SK-N-MC (cell line): ENCODE results near the gene KATNB1.
A peak's percentile ranks its signal among the peaks of the same experiment; 100 is the strongest.

Experiments
- DNase-seq: peaks from one replicate; pipeline ENCODE4 v3.0.0-alpha.2; 2011; ENCODE audit warnings: low read depth, low spot score
- H3K27ac ChIP-seq: fragments of 200-600 bp; sonication (generic); 2 replicates; pipeline ENCODE4 v1.5.1; 2016; ENCODE audit warnings: mixed run types
- H3K36me3 ChIP-seq: fragments of 200-600 bp; sonication (generic); 2 replicates; pipeline ENCODE4 v1.6.1; 2017; ENCODE audit warnings: antibody characterized with exemption, low read length, mixed read lengths; ENCODE audit not compliant: insufficient read depth
- H3K4me3 ChIP-seq: fragments of 200-600 bp; sonication (generic); 2 replicates; pipeline ENCODE4 v1.5.1; 2016
- H3K9ac ChIP-seq: fragments of 200-600 bp; sonication (generic); 2 replicates; pipeline ENCODE4 v1.8.0; 2017; ENCODE audit warnings: mixed run types, mixed read lengths; ENCODE audit not compliant: insufficient read length
- H3K9me3 ChIP-seq: fragments of 200-600 bp; sonication (generic); 2 replicates; pipeline ENCODE4 v1.6.1; 2017; ENCODE audit warnings: low read depth, mild to moderate bottlenecking, antibody characterized with exemption, low read length, moderate library complexity, mixed read lengths
- EZH2 ChIP-seq: fragments of 200-600 bp; sonication (generic); IDR thresholded peaks from one replicate; pipeline ENCODE4 v1.6.1; 2017; ENCODE audit warnings: antibody characterized with exemption
- FOXP2 ChIP-seq: optimal IDR thresholded peaks from 2 replicates; pipeline ENCODE3; 2011; ENCODE audit warnings: mild to moderate bottlenecking, moderate library complexity; ENCODE audit not compliant: insufficient read depth; ENCODE audit errors: extremely low read length, control extremely low read depth
- POLR2AphosphoS5 ChIP-seq: IDR thresholded peaks from 2 replicates; pipeline ENCODE4 v1.6.1; 2012; ENCODE audit warnings: mild to moderate bottlenecking, low read depth, low read length, borderline replicate concordance

The KATNB1 gene

GRCh38 chr16:57734308-57734924 lies 1.2 kb upstream of the KATNB1 start:
- TF ChIP-seq POLR2AphosphoS5 (no peak), EZH2 (no peak), FOXP2 (no peak)
- Histone ChIP-seq H3K27ac (peak overlapping the region; percentile 71; the same call in 1 of the 2 replicates), H3K9me3 (no peaks in the 10 kb centered on the region), H3K4me3 (peak overlapping the region; percentile 76), H3K9ac (peak overlapping the region; percentile 70), H3K36me3 (no peaks in the 10 kb centered on the region)
- no peak for DNase-seq

DNA sequence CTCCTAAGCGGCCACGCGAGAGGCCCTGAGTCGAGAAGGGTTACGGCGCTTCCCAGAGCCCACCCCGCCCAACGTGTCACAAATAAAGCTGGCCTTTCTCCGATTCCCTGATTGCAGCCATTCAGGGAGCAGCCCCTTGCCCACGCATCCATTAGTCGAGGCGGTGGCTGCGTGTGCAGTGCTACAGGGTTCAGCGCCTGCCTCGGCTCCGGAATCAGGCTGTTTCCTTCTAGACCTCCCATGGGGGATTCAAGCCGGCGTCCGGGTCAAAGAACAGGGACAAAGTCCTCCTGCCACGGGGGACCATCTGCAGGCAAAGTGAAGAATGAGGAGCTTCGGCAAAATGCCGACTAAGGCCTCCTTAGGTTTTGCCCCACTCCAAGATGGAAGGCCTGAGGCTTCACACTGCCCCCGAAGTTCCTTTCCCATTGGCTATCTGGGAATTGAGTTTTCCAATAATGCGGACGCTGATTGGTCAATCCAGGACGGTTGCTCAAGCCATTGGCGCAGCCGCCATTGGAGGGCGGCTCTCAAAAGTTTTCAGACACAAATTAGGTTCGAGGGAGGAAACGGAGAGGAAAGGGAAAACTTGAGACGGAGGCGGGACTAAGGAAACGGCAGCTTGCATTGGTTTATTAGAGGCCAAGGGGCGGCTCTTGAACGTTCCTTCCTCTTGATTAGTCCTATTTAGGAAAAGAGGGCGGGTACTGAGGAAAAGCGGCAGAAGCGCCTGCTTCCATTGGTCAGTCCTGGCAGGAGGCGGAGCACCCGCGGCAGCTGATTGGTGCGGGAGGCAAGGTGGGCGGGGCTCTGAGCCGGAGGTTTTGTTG lies 430 bp upstream of the KATNB1 start:
- peak; percentile 97 for DNase-seq
- peak overlapping the region; percentile 82 for H3K4me3 ChIP-seq
- peak overlapping the region; percentile 70 for H3K9ac ChIP-seq
- H3K36me3 ChIP-seq = no peaks in the 10 kb centered on the region
- no peaks in the 10 kb centered on the region for H3K9me3 ChIP-seq
- H3K27ac ChIP-seq = peak overlapping the region; percentile 71; the same call in 1 of the 2 replicates
- TF ChIP-seq POLR2AphosphoS5 = peak; percentile 49; the same call in 1 of the 2 replicates
- TF ChIP-seq FOXP2 = no peak
- no peak for TF ChIP-seq EZH2

- H3K4me3 ChIP-seq = peak overlapping the region; percentile 82
- TF ChIP-seq FOXP2 (no peak), EZH2 (no peak), POLR2AphosphoS5 (no peak)
- no peak for DNase-seq
- H3K27ac ChIP-seq = no peak overlapping the region
- no peaks in the 10 kb centered on the region for H3K36me3 ChIP-seq
- no peaks in the 10 kb centered on the region for H3K9me3 ChIP-seq
- peak overlapping the region; percentile 69 for H3K9ac ChIP-seq
Measured at GRCh38 chr16:57736419-57737351, 1.1 kb downstream of the KATNB1 start.

- TF ChIP-seq EZH2 (no peak), POLR2AphosphoS5 (no peak), FOXP2 (no peak)
- Histone ChIP-seq H3K9me3 (no peaks in the 10 kb centered on the region), H3K27ac (no peak overlapping the region), H3K36me3 (no peaks in the 10 kb centered on the region), H3K9ac (no peak overlapping the region), H3K4me3 (no peak overlapping the region)
- DNase-seq = no peak
Measured at GRCh38 chr16:57738844-57739243, 3.3 kb downstream of the KATNB1 start.

GRCh38 chr16:57739756-57740422 lies 4.3 kb downstream of the KATNB1 start:
- Histone ChIP-seq H3K9ac (no peak overlapping the region), H3K27ac (no peak overlapping the region), H3K36me3 (no peaks in the 10 kb centered on the region), H3K4me3 (no peak overlapping the region), H3K9me3 (no peaks in the 10 kb centered on the region)
- no peak for TF ChIP-seq POLR2AphosphoS5
- TF ChIP-seq FOXP2 = no peak
- TF ChIP-seq EZH2 = no peak
- no peak for DNase-seq

DNA sequence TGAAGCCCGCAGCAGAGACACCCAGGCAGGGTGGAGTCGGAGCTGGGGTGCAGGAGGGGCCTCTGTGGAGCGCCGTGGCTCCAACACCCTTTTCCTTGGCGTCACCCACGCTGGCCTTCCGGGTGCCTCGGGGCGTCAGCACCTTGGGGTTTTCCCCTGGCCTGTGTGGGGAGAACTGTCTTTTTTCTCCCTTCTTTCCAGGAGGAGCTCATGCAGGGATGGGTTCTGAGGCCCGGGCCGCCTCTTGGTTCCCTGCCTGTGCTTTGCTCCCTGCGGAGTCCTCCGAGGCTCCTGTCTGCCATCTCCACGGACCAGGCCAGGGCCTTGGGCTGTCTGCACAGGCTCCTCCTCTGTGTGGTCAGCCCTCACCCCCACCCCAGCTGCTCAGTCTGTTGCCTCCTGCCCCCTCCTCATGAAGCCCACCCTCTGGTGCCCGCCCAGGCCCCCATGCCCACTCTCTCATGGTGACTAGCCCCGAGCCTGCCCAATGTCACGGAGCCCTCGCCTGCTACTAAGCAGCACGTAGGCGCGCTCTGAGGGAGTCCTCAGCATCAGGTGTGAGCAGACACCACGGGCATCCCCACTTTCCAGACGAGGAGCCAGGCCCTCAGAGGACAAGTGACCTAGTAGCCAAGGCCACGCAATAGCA lies 5.0 kb downstream of the KATNB1 start:
- TF ChIP-seq EZH2 (no peak), FOXP2 (no peak), POLR2AphosphoS5 (no peak)
- H3K9ac ChIP-seq = no peak overlapping the region
- DNase-seq = no peak
- H3K36me3 ChIP-seq = no peaks in the 10 kb centered on the region
- no peaks in the 10 kb centered on the region for H3K9me3 ChIP-seq
- no peak overlapping the region for H3K27ac ChIP-seq
- H3K4me3 ChIP-seq = no peak overlapping the region

DNA sequence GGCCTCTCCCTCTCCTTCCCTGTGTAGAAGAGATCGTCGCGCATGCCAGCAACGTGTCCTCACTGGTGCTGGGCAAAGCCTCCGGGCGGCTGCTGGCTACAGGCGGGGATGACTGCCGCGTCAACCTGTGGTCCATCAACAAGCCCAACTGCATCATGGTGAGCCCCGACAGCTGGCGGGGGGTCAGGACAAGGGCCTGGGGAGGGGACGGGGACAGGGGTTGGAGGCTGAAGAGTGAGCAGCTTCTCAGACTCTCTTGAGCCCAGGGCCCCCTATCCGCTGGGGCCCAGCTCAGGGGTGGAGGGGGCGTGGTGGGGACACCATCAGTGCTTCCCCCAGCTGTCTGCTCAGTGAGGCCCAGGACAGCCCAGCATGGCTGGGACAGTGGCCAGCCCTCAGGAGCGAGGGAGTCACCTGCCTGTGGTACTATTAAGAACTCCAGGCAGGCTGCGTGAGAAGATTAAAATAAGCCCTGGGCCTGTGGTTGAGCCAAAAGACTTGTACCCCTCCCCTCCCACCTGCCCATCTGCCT lies 6.2 kb downstream of the KATNB1 start:
- no peak for DNase-seq
- Histone ChIP-seq H3K9me3 (no peaks in the 10 kb centered on the region), H3K36me3 (no peaks in the 10 kb centered on the region), H3K4me3 (no peak overlapping the region), H3K9ac (no peak overlapping the region), H3K27ac (no peak overlapping the region; the same call in 1 of the 2 replicates)
- no peak for TF ChIP-seq POLR2AphosphoS5
- TF ChIP-seq FOXP2 = no peak
